Lower leg skin (tissue), 4 donors: ENCODE results near the gene AKT1S1. TPM values are rescaled to one million over a fixed set of nuclear protein-coding genes. Genes with fewer than 3 reads are reported as not detected.
A peak's percentile ranks its signal among the peaks of the same experiment; 100 is the strongest.

ENCODE experiments used
- DNase-seq, 2 donors: peaks; one replicate each; pipeline ENCODE4 v3.0.0-alpha.2; 2019; ENCODE audit warnings: low spot score in 2 of 2
- H3K4me3 ChIP-seq: fragments of 200-600 bp; sonication (generic); 2 replicates; pipeline ENCODE4 v1.5.1; 2017; ENCODE audit warnings: mild to moderate bottlenecking, low read depth; ENCODE audit not compliant: poor library complexity, severe bottlenecking
- CTCF ChIP-seq, 3 donors: fragments of 450-650 bp; IDR thresholded peaks; one replicate each; pipeline ENCODE4 v1.5.1; 2016; ENCODE audit warnings: antibody characterized with exemption in 3 of 3, mild to moderate bottlenecking in 3 of 3, moderate library complexity in 2 of 3
- POLR2A ChIP-seq, 2 donors: fragments of 450-650 bp; IDR thresholded peaks; one replicate each; pipeline ENCODE4 v1.6.1; 2016 to 2017; ENCODE audit warnings: antibody characterized with exemption in 2 of 2, mild to moderate bottlenecking in 1 of 2, moderate library complexity in 1 of 2
- WGBS, 2 donors: methylation state at CpG; one replicate each; pipeline ENCODE4 v1.1.5; 2018; 5-methylcytosine and 5-hydroxymethylcytosine counted together
- intact Hi-C: fragments of 100-400 bp; cut with DNase I; formaldehyde crosslinking; loops from one replicate; pipeline ENCODE4 v1.15.0; 2023; ENCODE audit warnings: low total_unique reads
- total RNA-seq, 4 donors: library from RNA; depleted of rRNA; stranded (reverse); fragments of >200 nt; gene quantifications; one replicate each; pipeline ENCODE4 v1.1.0, GENCODE V29; 2016

The AKT1S1 gene
- total RNA-seq, 4 donors from 2014 or later = 15.3 to 28.9 (median 23.8) TPM

GRCh38 chr19:49854378-49855263 lies 22.5 kb downstream of the AKT1S1 start:
- peak; percentile 14 to 87 for DNase-seq
- TF ChIP-seq CTCF (IDR thresholded peaks at IDR 0.05) (no peak), POLR2A (IDR thresholded peaks at IDR 0.05) (no peak)
- 87 to 89% methylated on average over 29 to 35 of the region's 39 CpGs for WGBS, 2 donors
- intact Hi-C loops = no loop called here
- H3K4me3 ChIP-seq = no peak overlapping the region

DNA sequence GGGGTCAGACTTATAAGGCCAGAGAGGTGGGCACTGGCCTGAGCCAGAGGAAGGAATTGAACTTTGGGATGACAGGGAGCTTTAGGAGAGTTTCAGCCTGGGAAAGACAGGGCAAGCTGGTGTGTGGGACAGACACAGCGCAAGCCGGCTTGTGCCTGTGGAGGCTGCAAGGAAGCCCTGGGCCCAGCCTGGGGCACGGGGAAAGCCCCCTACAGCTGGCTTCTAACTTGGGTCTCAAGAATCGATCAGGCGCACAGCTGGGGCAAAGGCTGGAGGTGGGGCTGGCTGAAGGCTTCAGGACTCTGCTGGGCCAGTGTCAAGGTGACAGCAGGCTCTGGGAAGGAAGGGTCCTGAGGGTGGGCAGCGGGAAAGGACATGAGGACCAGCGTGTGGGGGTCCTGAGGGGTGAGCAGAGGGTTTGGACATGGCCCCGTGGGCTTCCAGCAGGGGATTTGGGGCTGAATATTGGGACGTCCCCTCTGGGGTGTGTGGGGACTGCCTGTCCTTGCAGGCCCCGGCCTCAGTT lies 23.2 kb downstream of the AKT1S1 start:
- WGBS, 2 donors = 85% methylated on average over 10 of the region's 10 CpGs
- intact Hi-C loops = no loop called here
- TF ChIP-seq CTCF (IDR thresholded peaks at IDR 0.05) (no peak), POLR2A (IDR thresholded peaks at IDR 0.05) (no peak)
- DNase-seq = peak in 1 of 2 donors; percentile 73
- no peak overlapping the region for H3K4me3 ChIP-seq

DNA sequence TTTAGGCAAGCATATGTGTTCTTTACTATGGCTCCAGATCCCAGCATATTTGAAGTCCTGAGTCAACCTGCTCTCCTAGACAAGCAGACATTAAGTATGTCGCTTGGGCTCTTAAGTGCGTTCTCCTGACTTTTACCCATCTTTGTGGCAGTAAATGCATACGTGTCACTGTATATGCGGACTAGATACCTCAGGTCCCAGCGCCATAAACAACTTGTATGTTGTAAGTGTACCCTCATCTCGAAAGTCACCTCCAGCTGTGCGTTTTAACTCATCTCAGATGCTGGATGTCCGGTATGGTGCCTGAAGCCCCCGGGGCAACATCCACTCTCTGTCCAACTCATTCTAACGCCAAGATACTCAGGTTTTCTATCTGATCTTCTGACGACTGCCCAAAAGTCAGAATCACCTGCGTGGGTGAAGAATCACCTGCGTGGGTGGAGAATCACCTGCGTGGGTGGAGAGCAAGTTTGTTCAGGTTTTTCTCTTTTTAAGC lies 24.5 kb downstream of the AKT1S1 start:
- no peak overlapping the region for H3K4me3 ChIP-seq
- TF ChIP-seq CTCF (IDR thresholded peaks at IDR 0.05) = no peak
- no peak for TF ChIP-seq POLR2A (IDR thresholded peaks at IDR 0.05)
- DNase-seq = peak; percentile 15 to 57
- intact Hi-C loops = no loop called here
- WGBS, 2 donors = 54 to 60% methylated on average over 14 of the region's 14 CpGs

- TF ChIP-seq CTCF (IDR thresholded peaks at IDR 0.05) (no peak), POLR2A (IDR thresholded peaks at IDR 0.05) (no peak)
- peak; percentile 35 to 86 for DNase-seq
- intact Hi-C loops = no loop called here
- H3K4me3 ChIP-seq = peak overlapping the region; percentile 89
- 2% methylated on average over 21 to 50 of the region's 78 CpGs for WGBS, 2 donors
Observed at GRCh38 chr19:49851456-49852259, 25.5 kb downstream of the AKT1S1 start.

- H3K4me3 ChIP-seq = peak within 1 kb of the TSS; percentile 89
- peak; percentile 88 to 98 for DNase-seq
- 1% methylated on average over 45 to 47 of the region's 98 CpGs for WGBS, 2 donors
- intact Hi-C loops = no loop called here
- peak in 1 of 3 donors; percentile 24 for TF ChIP-seq CTCF (IDR thresholded peaks at IDR 0.05)
- TF ChIP-seq POLR2A (IDR thresholded peaks at IDR 0.05) = no peak
Observed at GRCh38 chr19:49850487-49851342, 26.4 kb downstream of the AKT1S1 start, which contains the start of gene PTOV1. PTOV1 (plus strand) TSS chr19:49851159.
